ENCODE measurements around the gene LIMK1. TPM values are rescaled to one million over a fixed set of nuclear protein-coding genes. Genes with fewer than 3 reads are reported as not detected.
A peak's percentile ranks its signal among the peaks of the same experiment; 100 is the strongest.

Gene LIMK1
- total and polyA plus RNA-seq, 2 of the 4 experiments (the other 2 are of a cell fraction), result 25.8 to 48.0 TPM

DNA sequence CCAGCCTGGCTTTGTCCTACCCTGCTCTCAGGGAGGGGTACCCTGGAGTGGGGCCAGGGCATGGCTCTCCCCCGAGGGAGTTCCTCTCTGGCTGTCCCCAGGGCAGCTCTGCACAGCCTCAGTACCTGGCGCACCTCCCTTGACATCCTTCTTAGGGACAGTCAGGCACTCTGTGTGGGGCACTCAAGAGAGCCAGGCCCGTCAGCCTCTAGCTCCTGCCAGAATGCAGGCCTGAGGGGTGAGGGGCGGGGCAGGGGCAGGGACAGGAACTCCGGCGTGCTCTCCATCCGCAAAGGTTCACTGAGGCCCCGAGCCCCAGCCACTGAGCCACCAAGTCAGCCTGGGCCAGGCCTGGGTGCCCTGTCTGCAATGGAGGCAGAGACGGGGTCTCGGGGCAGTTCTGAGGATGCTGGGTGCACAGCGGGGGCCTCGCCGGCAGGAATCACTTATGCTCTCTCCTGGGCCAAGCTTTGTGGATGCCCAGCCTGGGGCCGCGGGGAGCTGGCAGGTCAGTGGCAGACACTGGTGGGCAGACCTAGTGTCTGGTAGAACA lies 10.1 kb downstream of the LIMK1 start:
- Histone ChIP-seq H2BK120ac (ENCODE audit: low read depth, low read length) (peak overlapping the region; percentile 98), H3K56ac (ENCODE audit: extremely low read depth, insufficient read depth, low read length) (peak overlapping the region; percentile 19; the same call in 1 of the 2 replicates), H4K20me1 (ENCODE audit: insufficient read depth, low read length) (peaks cover 5% of the 10 kb centered on the region; the same call in 1 of the 2 replicates), H2AFZ (replicated peaks; ENCODE audit: low read length, poor library complexity) (peak overlapping the region; percentile 83), H2BK20ac (ENCODE audit: low read depth, low read length) (peak overlapping the region; percentile 81), H2BK15ac (ENCODE audit: low read depth, low read length) (peak overlapping the region; percentile 63; the same call in 1 of the 3 replicates), H4K8ac (ENCODE audit: low read depth in 2 of 2, low read length in 2 of 2) (peak overlapping the region; percentile 44 to 69; a peak in 3 of 4 replicates), H3K9me3 (ENCODE audit: control insufficient read depth, insufficient read depth, low read length) (peaks cover 9% of the 10 kb centered on the region), H4K91ac (ENCODE audit: insufficient read depth, low read depth, low read length) (peak overlapping the region; percentile 70), H3K4me2 (ENCODE audit: low read depth, low read length) (no peak overlapping the region), H3K9me1 (ENCODE audit: insufficient read depth, low read length) (peaks cover 3% of the 10 kb centered on the region; the same call in 1 of the 2 replicates), H2AK9ac (replicated peaks; ENCODE audit: low read depth, low read length, poor library complexity) (peak overlapping the region; percentile 94), H3K18ac (ENCODE audit: low read depth, low read length) (no peak overlapping the region; the same call in 1 of the 2 replicates), H3K4me1 (ENCODE audit: control insufficient read depth, insufficient read depth, low read length) (peaks cover 22% of the 10 kb centered on the region), H3K27me3 (ENCODE audit: control insufficient read depth, insufficient read depth, low read length) (no peaks in the 10 kb centered on the region), H3K4ac (ENCODE audit: low read depth, low read length) (peak overlapping the region; percentile 96), H3K9ac (ENCODE audit: low read depth, low read length) (no peak overlapping the region), H3K27ac (ENCODE audit: insufficient read depth, low read length) (peak overlapping the region; percentile 81), H3K79me1 (ENCODE audit: low read depth in 1 of 2, low read length in 2 of 2) (peaks cover 21 to 74% of the 10 kb centered on the region in 2 experiments), H3K4me3 (ENCODE audit: insufficient read depth, low read depth, low read length) (no peak overlapping the region), H2AK5ac (ENCODE audit: low read depth, low read length) (peak overlapping the region; percentile 91), H3K14ac (replicated peaks; ENCODE audit: low read depth, low read length) (peak overlapping the region; percentile 44), H2BK5ac (ENCODE audit: low read depth, low read length, poor library complexity, severe bottlenecking) (peak overlapping the region; percentile 92), H3K36me3 (ENCODE audit: control insufficient read depth, insufficient read depth, low read length) (peaks cover 20% of the 10 kb centered on the region), H4K5ac (ENCODE audit: low read depth, low read length) (peak overlapping the region; percentile 52; the same call in 1 of the 2 replicates), H3K23ac (ENCODE audit: low read depth, low read length) (peak overlapping the region; percentile 42; the same call in 1 of the 2 replicates)
- peak; percentile 77 for TF ChIP-seq POLR2A (IDR thresholded peaks at IDR 0.05; ENCODE audit: low read depth, low read length)
- no peak for TF ChIP-seq MAFK (IDR thresholded peaks at IDR 0.05; ENCODE audit: low read depth, low read length)
- no TSS peak for BruUV-seq (replicated peaks)
- intact Hi-C loops (cut with micrococcal nuclease), result loop anchor here (1.0 kb wide), 1 partner anchor 9 kb away; no protein-coding TSS in a partner anchor
- ATAC-seq (ENCODE audit: low read depth), result peak; percentile 15
- ChIA-PET POLR2A (ENCODE audit: unreplicated experiment) (interaction anchor here (0.6 to 0.8 kb wide), 3 partner anchors 10 to 632 kb away, joined by 3 to 6 read pairs (median 3); partner anchors contain the start of gene LIMK1), CTCF (no interaction called here)
- WGBS, 2 experiments (ENCODE audit: extremely low coverage in 2 of 2, insufficient read length in 1 of 2), result 17% methylated on average over 7 of the region's 15 CpGs; no CpG with 5 or more reads in 1 of the 2 experiments
- no peak for DNase-seq
- dilution Hi-C loops (cut with HindIII; ENCODE audit: low sequenced_read_pairs, unreplicated experiment), result no loop called here
- in situ Hi-C loops (cut with MboI; ENCODE audit: low sequenced_read_pairs), result no loop called here

Data from IMR-90 (cell line).